SH-SY5Y (cell line): ENCODE data around the gene ZNF641.

Experiments used
- GATA2 ChIP-seq: IDR thresholded peaks from 2 replicates; pipeline ENCODE4 v1.6.1; 2011; ENCODE audit warnings: mild to moderate bottlenecking, low read depth, low read length
- GATA3 ChIP-seq: IDR thresholded peaks from 2 replicates; pipeline ENCODE4 v1.6.1; 2011; ENCODE audit warnings: low read depth, mild to moderate bottlenecking, low read length, moderate library complexity

The ZNF641 gene

DNA sequence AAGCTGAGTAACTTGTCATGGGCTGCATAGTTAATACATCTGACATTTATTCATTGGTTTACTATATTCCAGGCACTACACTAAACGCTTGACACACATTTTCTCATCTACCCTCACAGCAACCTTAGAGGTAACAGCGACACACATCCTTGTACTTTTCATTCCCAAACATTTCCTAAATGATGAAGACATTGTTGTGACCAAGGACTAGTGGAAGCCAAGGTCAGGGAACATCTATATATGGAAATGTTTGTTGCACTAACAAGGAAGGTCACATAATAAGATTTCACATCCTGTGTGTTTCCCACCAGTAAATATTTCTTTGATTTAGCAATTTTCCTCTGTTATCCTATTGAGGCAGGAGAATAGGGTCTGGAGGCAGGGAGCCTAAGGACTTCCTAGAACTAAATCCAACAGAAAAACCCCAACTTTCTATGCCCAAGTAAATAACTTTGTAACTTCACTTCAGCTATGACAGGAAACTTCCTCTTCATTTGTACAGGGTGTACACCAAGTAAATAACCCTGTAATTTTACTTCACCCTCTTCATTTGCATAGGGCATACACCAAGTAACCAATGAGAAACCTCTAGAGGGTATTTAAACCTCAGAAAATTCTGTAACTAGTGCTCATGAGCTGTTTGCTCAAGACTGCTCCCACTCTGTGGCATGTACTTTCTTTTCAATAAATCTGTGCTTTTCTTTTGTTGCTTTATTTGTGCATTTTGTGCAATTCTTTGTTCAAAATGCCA, 48.4 kb downstream of the ZNF641 start:
- no peak for TF ChIP-seq GATA2
- TF ChIP-seq GATA3, result no peak

GRCh38 chr12:48300774-48301173, 49.9 kb downstream of the ZNF641 start:
- TF ChIP-seq GATA3 (no peak), GATA2 (no peak)

GRCh38 chr12:48296586-48297282, 54.0 kb downstream of the ZNF641 start:
- TF ChIP-seq GATA2 (no peak), GATA3 (no peak)

DNA sequence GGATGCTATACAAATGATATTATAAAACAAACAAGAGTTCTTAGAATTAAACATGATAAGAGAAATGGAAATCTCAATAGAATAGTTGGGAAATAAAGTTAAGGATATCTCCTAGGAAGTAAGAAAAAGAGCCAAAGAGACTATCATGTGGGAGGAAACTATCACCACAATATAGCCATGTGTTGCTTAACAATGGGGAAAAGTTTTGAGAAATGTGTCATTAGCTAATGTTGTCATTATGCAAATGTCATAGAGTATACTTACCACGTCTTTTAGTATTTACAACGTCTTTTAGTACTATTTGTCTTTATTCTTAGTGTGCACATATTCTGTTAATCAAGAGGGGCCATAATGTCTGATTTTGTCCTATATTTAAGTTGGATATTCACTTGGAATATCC, 58.7 kb downstream of the ZNF641 start:
- TF ChIP-seq GATA2, result no peak
- no peak for TF ChIP-seq GATA3

GRCh38 chr12:48291511-48291910, 59.2 kb downstream of the ZNF641 start:
- TF ChIP-seq GATA2, result no peak
- TF ChIP-seq GATA3, result no peak

GRCh38 chr12:48288387-48289268, 62.1 kb downstream of the ZNF641 start:
- TF ChIP-seq GATA2, result no peak
